H9 (cell line): ENCODE measurements around the gene IP6K2. TPM values are rescaled to one million over a fixed set of nuclear protein-coding genes. Genes with fewer than 3 reads are reported as not detected.

Experiments
- DNase-seq: peaks from one replicate; pipeline ENCODE4 v3.0.0-alpha.2; 2017
- H2AFZ ChIP-seq: one replicate; pipeline ENCODE4 v1.6.1; 2013; ENCODE audit warnings: mild to moderate bottlenecking, low read length, control low read depth, moderate library complexity
- H2AK5ac ChIP-seq: 2 replicates; pipeline ENCODE4 v1.6.1; 2013; ENCODE audit warnings: low read length, control low read depth, mixed read lengths; ENCODE audit not compliant: insufficient read length
- H2BK120ac ChIP-seq: one replicate; pipeline ENCODE4 v1.6.1; 2013; ENCODE audit warnings: low read depth, mild to moderate bottlenecking, low read length, control low read depth, inconsistent platforms; ENCODE audit not compliant: poor library complexity, severe bottlenecking
- H2BK12ac ChIP-seq: 2 replicates; pipeline ENCODE4 v1.6.1; 2013; ENCODE audit warnings: low read length, control low read depth, mixed read lengths, low read depth; ENCODE audit not compliant: insufficient read length
- H2BK15ac ChIP-seq: 2 replicates; pipeline ENCODE4 v1.6.1; 2013; ENCODE audit warnings: low read depth, low read length, control low read depth
- H2BK20ac ChIP-seq: one replicate; pipeline ENCODE4 v1.6.1; 2013; ENCODE audit warnings: low read depth, mild to moderate bottlenecking, low read length, control low read depth, inconsistent platforms; ENCODE audit not compliant: poor library complexity, severe bottlenecking
- H2BK5ac ChIP-seq: 2 replicates; pipeline ENCODE4 v1.6.1; 2013; ENCODE audit warnings: low read length, control low read depth, mixed read lengths; ENCODE audit not compliant: insufficient read length
- H3K14ac ChIP-seq: 2 replicates; pipeline ENCODE4 v1.6.1; 2013; ENCODE audit warnings: low read length, control low read depth; ENCODE audit not compliant: insufficient read depth
- H3K18ac ChIP-seq: 2 replicates; pipeline ENCODE4 v1.6.1; 2013; ENCODE audit warnings: low read depth, mild to moderate bottlenecking, mixed read lengths, low read length, control low read depth; ENCODE audit not compliant: insufficient read length
- H3K23ac ChIP-seq: 2 replicates; pipeline ENCODE4 v1.6.1; 2013; ENCODE audit warnings: low read length, control low read depth, mixed read lengths, low read depth; ENCODE audit not compliant: insufficient read length
- H3K23me2 ChIP-seq: 2 replicates; pipeline ENCODE4 v1.6.1; 2013; ENCODE audit warnings: low read depth, mild to moderate bottlenecking, mixed read lengths, low read length, control low read depth; ENCODE audit not compliant: insufficient read length, poor library complexity, severe bottlenecking
- H3K27ac ChIP-seq: 2 replicates; pipeline ENCODE4 v1.5.1; 2013; ENCODE audit warnings: low read length, control low read depth, mixed read lengths, low read depth; ENCODE audit not compliant: insufficient read length
- H3K27me3 ChIP-seq: 2 replicates; pipeline ENCODE4 v1.6.1; 2013; ENCODE audit warnings: low read length, control low read depth, inconsistent platforms; ENCODE audit not compliant: insufficient read depth
- H3K4ac ChIP-seq: 2 replicates; pipeline ENCODE4 v1.6.1; 2013; ENCODE audit warnings: low read depth, mild to moderate bottlenecking, control low read depth, inconsistent platforms, low read length, moderate library complexity
- H3K4me1 ChIP-seq: 2 replicates; pipeline ENCODE4 v1.6.1; 2013; ENCODE audit warnings: low read length, control low read depth, inconsistent platforms; ENCODE audit not compliant: insufficient read depth
- H3K4me2 ChIP-seq: 2 replicates; pipeline ENCODE4 v1.6.1; 2013; ENCODE audit warnings: low read length, control low read depth, mixed read lengths; ENCODE audit not compliant: insufficient read length, insufficient read depth
- H3K56ac ChIP-seq: 2 replicates; pipeline ENCODE4 v1.6.1; 2013; ENCODE audit warnings: low read depth, mild to moderate bottlenecking, mixed read lengths, low read length, control low read depth; ENCODE audit not compliant: insufficient read length
- H3K79me1 ChIP-seq: 2 replicates; pipeline ENCODE4 v1.6.1; 2013; ENCODE audit warnings: low read depth, mild to moderate bottlenecking, moderate library complexity, low read length, control low read depth, inconsistent platforms; ENCODE audit not compliant: insufficient read depth, poor library complexity, severe bottlenecking
- H3K79me2 ChIP-seq: 2 replicates; pipeline ENCODE4 v1.6.1; 2013; ENCODE audit warnings: low read length, control low read depth, inconsistent platforms; ENCODE audit not compliant: insufficient read depth
- H3K9ac ChIP-seq: 2 replicates; pipeline ENCODE4 v1.6.1; 2013; ENCODE audit warnings: low read length, control low read depth, mixed read lengths; ENCODE audit not compliant: insufficient read length; ENCODE audit errors: extremely low read depth
- H3K9me3 ChIP-seq: one replicate; pipeline ENCODE4 v1.6.1; 2013; ENCODE audit warnings: low read depth, low read length, inconsistent platforms; ENCODE audit not compliant: control insufficient read depth
- H3T11ph ChIP-seq: one replicate; pipeline ENCODE4 v1.6.1; 2013; ENCODE audit warnings: mild to moderate bottlenecking, low read length, control low read depth, inconsistent platforms
- H4K20me1 ChIP-seq: one replicate; pipeline ENCODE4 v1.6.1; 2013; ENCODE audit not compliant: control insufficient read depth, insufficient read length, insufficient read depth
- H4K5ac ChIP-seq: 2 replicates; pipeline ENCODE4 v1.6.1; 2013; ENCODE audit warnings: low read depth, mild to moderate bottlenecking, mixed read lengths, low read length, control low read depth; ENCODE audit not compliant: insufficient read length
- H4K8ac ChIP-seq: replicated peaks from 2 replicates; pipeline ENCODE4 v1.6.1; 2013; ENCODE audit warnings: low read length, control low read depth, mixed read lengths, low read depth; ENCODE audit not compliant: insufficient read length
- H4K91ac ChIP-seq: 2 replicates; pipeline ENCODE4 v1.6.1; 2013; ENCODE audit warnings: low read depth, mild to moderate bottlenecking, moderate library complexity, mixed read lengths, low read length, control low read depth; ENCODE audit not compliant: insufficient read length
- H3K27ac Mint-ChIP-seq, 3 experiments: 2 replicates in 2 of 3; 3 replicates in 1 of 3; pipeline ENCODE4 v1.8.0; 2020 to 2021; ENCODE audit warnings: mixed read lengths in 3 of 3, mild to moderate bottlenecking in 1 of 3, moderate library complexity in 1 of 3
- H3K27me3 Mint-ChIP-seq: 2 replicates; pipeline ENCODE4 v1.8.0; 2021; ENCODE audit warnings: low read depth, mild to moderate bottlenecking, moderate library complexity, mixed read lengths
- H3K36me3 Mint-ChIP-seq, 3 experiments: 2 replicates in 2 of 3; 3 replicates in 1 of 3; pipeline ENCODE4 v1.8.0; 2020 to 2021; ENCODE audit warnings: low read depth in 3 of 3, mixed read lengths in 3 of 3; ENCODE audit not compliant: insufficient read depth in 1 of 3
- H3K4me1 Mint-ChIP-seq, 2 experiments: 2 replicates each; pipeline ENCODE4 v1.8.0; 2020; ENCODE audit warnings: mixed read lengths in 2 of 2
- H3K4me3 Mint-ChIP-seq, 2 experiments: 2 replicates in 1 of 2; 3 replicates in 1 of 2; pipeline ENCODE4 v1.8.0; 2020 to 2021; ENCODE audit warnings: mild to moderate bottlenecking in 2 of 2, mixed read lengths in 2 of 2, moderate library complexity in 1 of 2
- H3K9me3 Mint-ChIP-seq, 2 experiments: 2 replicates in 1 of 2; 3 replicates in 1 of 2; pipeline ENCODE4 v1.8.0; 2020; ENCODE audit warnings: mild to moderate bottlenecking in 2 of 2, mixed read lengths in 2 of 2, moderate library complexity in 1 of 2
- CTCF ChIP-seq: fragments of 200-600 bp; sonication (generic); conservative IDR thresholded peaks from 3 replicates; pipeline ENCODE4 v1.8.0; 2021; ENCODE audit warnings: antibody characterized with exemption, mild to moderate bottlenecking
- WGBS: extraction: QIAGEN DNeasy Blood & Tissue Kit; methylation state at CpG from one replicate; pipeline ENCODE4 v1.1.7; 2013; ENCODE audit warnings: missing lambda C conversion rate, low lambda C conversion rate, mixed read lengths; ENCODE audit not compliant: insufficient read length; ENCODE audit errors: extremely low coverage; 5-methylcytosine and 5-hydroxymethylcytosine counted together
- total RNA-seq: library from RNA; stranded (reverse); gene quantifications from 2 replicates; pipeline ENCODE4 v1.2.1, GENCODE V29; 2021

IP6K2 gene
- total RNA-seq, 1 experiment from 2014 or later, result 94.7 TPM

- H3T11ph ChIP-seq, result no peak overlapping the region
- no peaks in the 10 kb centered on the region for H3K4me1 Mint-ChIP-seq
- no peak overlapping the region for H3K27ac ChIP-seq
- peaks cover 24 to 63% (median 56%) of the 10 kb centered on the region in 3 experiments for H3K36me3 Mint-ChIP-seq
- H2BK12ac ChIP-seq, result no peak overlapping the region
- no peaks in the 10 kb centered on the region for H3K9me3 Mint-ChIP-seq
- peaks cover 2% of the 10 kb centered on the region for H4K20me1 ChIP-seq
- H3K9ac ChIP-seq, result no peak overlapping the region
- no peaks in the 10 kb centered on the region for H3K79me1 ChIP-seq
- H4K91ac ChIP-seq, result no peak overlapping the region
- H3K79me2 ChIP-seq, result no peaks in the 10 kb centered on the region
- no peak overlapping the region for H3K23ac ChIP-seq
- no peak overlapping the region for H3K4me2 ChIP-seq
- TF ChIP-seq CTCF, result no peak
- no peak for DNase-seq
- H2BK15ac ChIP-seq, result no peak overlapping the region
- no peak overlapping the region for H2BK20ac ChIP-seq
- H4K5ac ChIP-seq, result no peak overlapping the region
- no peaks in the 10 kb centered on the region for H3K27me3 ChIP-seq
- no peak overlapping the region for H3K4ac ChIP-seq
- no peak overlapping the region for H2AK5ac ChIP-seq
- H3K23me2 ChIP-seq, result no peaks in the 10 kb centered on the region
- no peak overlapping the region for H2AFZ ChIP-seq
- no peak overlapping the region; the same call in 1 of the 2 replicates for H3K14ac ChIP-seq
- H3K56ac ChIP-seq, result no peak overlapping the region
- WGBS, result no CpG with 5 or more reads among the region's 22 CpGs
- H2BK120ac ChIP-seq, result no peak overlapping the region
- H3K4me3 Mint-ChIP-seq, result no peak overlapping the region
- H3K27me3 Mint-ChIP-seq, result no peaks in the 10 kb centered on the region
- H3K9me3 ChIP-seq, result no peaks in the 10 kb centered on the region
- no peak overlapping the region for H4K8ac ChIP-seq
- H3K27ac Mint-ChIP-seq, result no peak overlapping the region; a peak in 1 of 7 replicates
- no peaks in the 10 kb centered on the region for H3K4me1 ChIP-seq
- H2BK5ac ChIP-seq, result no peak overlapping the region
- no peak overlapping the region for H3K18ac ChIP-seq
Observed at GRCh38 chr3:48644898-48645760, 71.9 kb downstream of the IP6K2 start.
